ENCODE measurements around the gene RTKN.

RTKN gene

GRCh38 chr2:74375838-74376237 lies 65.9 kb downstream of the RTKN start:
- no peak for DNase-seq

Data from inflammatory macrophage treated with lipopolysaccharide for 4 hours (primary cell).